Astrocyte of the spinal cord (primary cell): ENCODE data around the gene PTPA.
"Not testable (repeated sequence)": the region's sequence is repeated elsewhere in the genome, so short reads cannot be mapped to it uniquely, and the experiment has no call there.

Experiments used
- DNase-seq: peaks from one replicate; pipeline ENCODE4 v3.0.0; 2011; ENCODE audit warnings: low read depth, low spot score
- H3K4me3 ChIP-seq: 2 replicates; pipeline ENCODE4 v1.5.1; 2011; ENCODE audit warnings: low read depth, mild to moderate bottlenecking, low read length, moderate library complexity
- CTCF ChIP-seq: IDR thresholded peaks from 2 replicates; pipeline ENCODE4 v1.5.1; 2012; ENCODE audit warnings: low read depth, mild to moderate bottlenecking, low read length, inconsistent platforms
- in situ Hi-C: cut with HindIII; loops from 2 replicates; pipeline ENCODE4 v1.10.0; 2017; ENCODE audit warnings: low sequenced_read_pairs

Gene PTPA

GRCh38 chr9:129108805-129109536 is 2.2 kb upstream of the PTPA start:
- in situ Hi-C loops: no loop called here
- TF ChIP-seq CTCF: no peak
- no peak for DNase-seq
- H3K4me3 ChIP-seq: no peak overlapping the region

GRCh38 chr9:129109537-129109903 is 1.7 kb upstream of the PTPA start:
- in situ Hi-C loops: no loop called here
- peak overlapping the region; percentile 64 for H3K4me3 ChIP-seq
- no peak for DNase-seq

GRCh38 chr9:129109952-129110739 is 1.1 kb upstream of the PTPA start:
- DNase-seq: no peak
- in situ Hi-C loops: no loop called here
- H3K4me3 ChIP-seq: peak overlapping the region; percentile 64
- no peak for TF ChIP-seq CTCF

More at GRCh38 chr9:129109537-129109903, 1.7 kb upstream of the PTPA start:
- TF ChIP-seq CTCF: peak; percentile 3

- in situ Hi-C loops: no loop called here
- TF ChIP-seq CTCF: no peak
- DNase-seq: peak; percentile 56
- H3K4me3 ChIP-seq: peak overlapping the region; percentile 88
Observed at GRCh38 chr9:129111528-129112151, 425 bp downstream of the PTPA start.

- in situ Hi-C loops, DNase-seq: not testable (repeated sequence)
- peak overlapping the region; percentile 88 for H3K4me3 ChIP-seq
Observed at GRCh38 chr9:129112526-129112925, 1.3 kb downstream of the PTPA start.

- in situ Hi-C loops: no loop called here
- no peak overlapping the region for H3K4me3 ChIP-seq
- no peak for DNase-seq
- TF ChIP-seq CTCF: no peak
Observed at GRCh38 chr9:129113645-129114304, 2.6 kb downstream of the PTPA start.
